KOPT-K1 (cell line): ENCODE measurements around the gene KLF4.
"Not testable (repeated sequence)": the region's sequence is repeated elsewhere in the genome, so short reads cannot be mapped to it uniquely, and the experiment has no call there.

Experiments
- H3K27ac ChIP-seq: fragments of 200-600 bp; sonication (generic); 2 replicates; pipeline ENCODE4 v1.5.1; 2016; ENCODE audit warnings: antibody characterized with exemption, mild to moderate bottlenecking, low read depth, low read length; ENCODE audit not compliant: poor library complexity, severe bottlenecking
- H3K36me3 ChIP-seq: fragments of 200-600 bp; sonication (generic); 2 replicates; pipeline ENCODE4 v1.5.1; 2017; ENCODE audit warnings: antibody characterized with exemption, mild to moderate bottlenecking, low read length, moderate library complexity; ENCODE audit not compliant: insufficient read depth
- H3K9me3 ChIP-seq: fragments of 200-600 bp; sonication (generic); 2 replicates; pipeline ENCODE4 v1.5.1; 2017; ENCODE audit warnings: antibody characterized with exemption, low read length, mild to moderate bottlenecking; ENCODE audit not compliant: insufficient read depth, poor library complexity, severe bottlenecking

The KLF4 gene

GRCh38 chr9:107489687-107490605 lies at the start of gene KLF4:
Gene KLF4, minus strand, starts transcription at chr9:107489769. Its CDS starts 597 bp downstream, at chr9:107489172.
- Histone ChIP-seq H3K36me3 (no peaks in the 10 kb centered on the region), H3K27ac (no peak within 1 kb of the TSS), H3K9me3 (peaks cover 19% of the 10 kb centered on the region)

GRCh38 chr9:107536462-107536861 lies 46.9 kb upstream of the KLF4 start:
- Histone ChIP-seq H3K27ac (no peak overlapping the region), H3K36me3 (no peaks in the 10 kb centered on the region), H3K9me3 (no peaks in the 10 kb centered on the region)

- Histone ChIP-seq H3K27ac (no peak overlapping the region), H3K9me3 (no peaks in the 10 kb centered on the region), H3K36me3 (no peaks in the 10 kb centered on the region)
Observed at GRCh38 chr9:107534510-107535078, 45.0 kb upstream of the KLF4 start.

DNA sequence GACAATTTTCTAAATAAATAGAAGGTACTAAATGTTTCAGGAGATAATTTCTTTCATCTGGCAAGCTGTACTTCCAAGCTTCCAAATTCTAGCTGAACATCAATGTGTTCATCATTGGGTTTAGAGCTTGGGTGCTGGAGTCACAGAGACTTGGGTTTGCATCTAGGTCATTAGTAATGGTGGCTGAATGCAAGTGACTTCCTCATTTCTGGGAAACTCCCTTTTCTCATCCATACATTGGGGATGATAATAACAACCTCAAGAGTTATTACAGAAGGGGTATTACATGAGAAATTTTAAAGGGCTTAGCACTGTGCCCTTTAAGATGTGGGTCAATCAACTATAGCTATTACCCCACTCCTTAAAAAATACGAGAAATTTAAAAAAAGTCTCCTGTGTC lies 41.1 kb upstream of the KLF4 start:
- H3K36me3 ChIP-seq = no peaks in the 10 kb centered on the region
- no peak overlapping the region for H3K27ac ChIP-seq
- H3K9me3 ChIP-seq = no peaks in the 10 kb centered on the region

- no peaks in the 10 kb centered on the region for H3K36me3 ChIP-seq
Observed at GRCh38 chr9:107528686-107529085, 39.1 kb upstream of the KLF4 start.

DNA sequence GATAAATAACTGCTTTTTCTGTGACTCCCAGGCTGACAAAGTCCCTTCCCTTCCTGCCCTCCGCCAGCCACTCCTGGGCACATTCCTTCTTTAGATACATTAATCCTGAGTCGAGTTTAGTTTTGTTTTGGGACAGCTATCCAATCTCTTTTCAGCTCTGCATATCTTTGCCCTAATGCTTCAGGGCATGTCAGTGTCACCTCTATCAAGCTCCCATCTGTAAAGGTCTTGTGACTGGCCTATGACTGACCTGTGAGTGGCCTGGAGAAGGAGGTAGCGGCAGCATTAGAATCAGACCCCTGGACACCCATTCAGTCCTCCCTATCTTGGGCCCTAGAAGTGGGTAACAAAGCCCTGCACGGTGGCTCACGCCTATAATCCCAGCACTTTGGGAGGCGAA lies 34.0 kb upstream of the KLF4 start:
- Histone ChIP-seq H3K27ac (no peak overlapping the region), H3K36me3 (no peaks in the 10 kb centered on the region), H3K9me3 (no peaks in the 10 kb centered on the region)

More at GRCh38 chr9:107528686-107529085, 39.1 kb upstream of the KLF4 start:
- no peak overlapping the region for H3K27ac ChIP-seq
- H3K9me3 ChIP-seq = no peaks in the 10 kb centered on the region

DNA sequence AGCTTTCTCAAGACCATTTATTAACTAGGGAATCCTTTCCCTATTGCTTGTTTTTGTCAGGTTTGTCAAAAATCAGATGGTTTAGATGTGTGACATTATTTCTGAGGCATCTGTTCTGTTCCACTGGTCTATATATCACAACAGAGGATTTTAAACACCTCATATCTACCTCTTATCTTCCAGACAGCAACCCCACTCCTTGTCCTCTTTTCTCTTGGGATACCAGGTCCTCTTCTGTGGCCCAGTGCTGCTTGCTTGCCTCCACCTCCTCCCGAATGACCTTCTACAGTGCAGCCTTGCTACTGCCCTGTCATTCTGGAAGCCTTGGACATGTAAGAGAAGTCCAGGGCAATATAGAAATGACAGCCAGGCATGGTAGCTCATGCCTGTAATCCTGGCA lies 30.6 kb upstream of the KLF4 start:
- Histone ChIP-seq H3K27ac (no peak overlapping the region), H3K36me3 (no peaks in the 10 kb centered on the region), H3K9me3 (no peaks in the 10 kb centered on the region)

GRCh38 chr9:107518037-107518807 lies 28.7 kb upstream of the KLF4 start:
- Histone ChIP-seq H3K27ac (no peak overlapping the region), H3K36me3 (no peaks in the 10 kb centered on the region), H3K9me3 (no peaks in the 10 kb centered on the region)

DNA sequence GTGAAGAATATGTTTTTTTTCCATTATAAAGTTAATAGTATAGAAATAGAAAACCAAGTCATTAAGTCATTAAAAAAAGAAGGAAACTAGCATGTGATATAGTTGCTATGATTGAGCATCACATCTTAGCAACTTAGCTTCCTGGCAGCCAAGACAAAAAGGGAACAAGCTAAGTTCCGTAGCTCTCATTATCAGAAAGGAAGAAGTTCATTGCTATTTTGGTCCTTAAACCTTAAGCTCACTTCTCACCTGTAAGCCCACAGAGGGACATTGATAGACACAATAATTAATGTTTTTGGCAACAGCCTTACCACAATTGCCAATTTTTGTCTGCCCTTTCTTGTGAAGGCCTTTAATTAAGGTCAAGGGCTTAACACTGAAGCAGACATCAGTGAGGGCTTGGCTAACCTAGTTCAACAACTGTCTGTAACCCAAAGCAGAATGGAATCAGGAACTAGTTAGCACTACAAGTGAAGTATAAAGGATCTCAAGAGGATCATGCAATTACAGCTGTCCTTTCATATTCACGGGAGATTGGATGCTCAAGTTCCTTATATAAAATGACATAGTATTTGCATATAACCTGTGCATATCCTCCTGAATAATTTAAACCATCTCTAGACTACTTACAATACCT lies 24.0 kb upstream of the KLF4 start:
- Histone ChIP-seq H3K27ac (no peak overlapping the region), H3K9me3 (no peaks in the 10 kb centered on the region), H3K36me3 (no peaks in the 10 kb centered on the region)

DNA sequence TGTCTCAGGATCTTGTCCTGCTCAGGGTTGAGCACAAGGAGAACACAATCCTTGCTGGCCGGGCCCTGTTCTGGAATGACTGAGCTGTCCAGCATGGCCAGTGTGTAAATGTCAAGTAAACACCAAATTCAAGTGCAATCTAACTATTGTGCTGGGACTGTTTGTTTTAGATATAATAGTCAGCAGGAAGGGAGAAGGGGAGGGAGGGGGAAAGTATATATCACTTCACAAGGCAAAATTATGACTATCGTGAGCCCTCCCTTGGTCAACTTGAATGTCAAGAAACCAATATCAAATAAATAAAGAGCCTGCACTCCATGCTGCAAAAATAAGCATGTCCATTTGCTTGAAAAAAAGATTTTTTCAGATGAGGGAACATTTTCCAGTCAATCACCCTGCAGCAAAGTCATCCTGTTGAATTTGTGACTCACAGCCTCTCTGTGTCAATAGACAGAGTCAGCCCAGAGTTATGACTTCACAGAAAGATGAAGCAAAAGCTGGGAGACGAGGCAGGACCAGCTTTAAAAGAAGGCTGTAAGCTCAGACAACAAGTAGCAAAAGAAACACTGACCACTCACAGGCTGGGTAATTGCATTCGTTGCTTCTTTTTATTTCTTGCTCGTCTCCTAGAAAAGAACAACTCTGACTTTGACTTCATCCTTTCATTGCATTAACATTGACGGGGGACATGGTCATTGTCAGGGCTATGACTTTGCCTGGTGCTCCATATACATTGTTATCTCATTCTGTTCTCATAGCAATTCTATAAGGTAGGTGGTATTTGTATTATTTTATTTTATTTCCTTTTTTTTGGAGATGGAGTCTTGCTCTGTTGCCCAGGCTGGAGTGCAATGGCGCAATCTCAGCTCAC lies 15.3 kb upstream of the KLF4 start:
- H3K27ac ChIP-seq = no peak overlapping the region
- no peaks in the 10 kb centered on the region for H3K36me3 ChIP-seq
- H3K9me3 ChIP-seq = no peaks in the 10 kb centered on the region

- H3K27ac ChIP-seq = no peak overlapping the region
- H3K36me3 ChIP-seq = no peaks in the 10 kb centered on the region
- no peaks in the 10 kb centered on the region for H3K9me3 ChIP-seq
Observed at GRCh38 chr9:107502464-107502863, 12.9 kb upstream of the KLF4 start.

DNA sequence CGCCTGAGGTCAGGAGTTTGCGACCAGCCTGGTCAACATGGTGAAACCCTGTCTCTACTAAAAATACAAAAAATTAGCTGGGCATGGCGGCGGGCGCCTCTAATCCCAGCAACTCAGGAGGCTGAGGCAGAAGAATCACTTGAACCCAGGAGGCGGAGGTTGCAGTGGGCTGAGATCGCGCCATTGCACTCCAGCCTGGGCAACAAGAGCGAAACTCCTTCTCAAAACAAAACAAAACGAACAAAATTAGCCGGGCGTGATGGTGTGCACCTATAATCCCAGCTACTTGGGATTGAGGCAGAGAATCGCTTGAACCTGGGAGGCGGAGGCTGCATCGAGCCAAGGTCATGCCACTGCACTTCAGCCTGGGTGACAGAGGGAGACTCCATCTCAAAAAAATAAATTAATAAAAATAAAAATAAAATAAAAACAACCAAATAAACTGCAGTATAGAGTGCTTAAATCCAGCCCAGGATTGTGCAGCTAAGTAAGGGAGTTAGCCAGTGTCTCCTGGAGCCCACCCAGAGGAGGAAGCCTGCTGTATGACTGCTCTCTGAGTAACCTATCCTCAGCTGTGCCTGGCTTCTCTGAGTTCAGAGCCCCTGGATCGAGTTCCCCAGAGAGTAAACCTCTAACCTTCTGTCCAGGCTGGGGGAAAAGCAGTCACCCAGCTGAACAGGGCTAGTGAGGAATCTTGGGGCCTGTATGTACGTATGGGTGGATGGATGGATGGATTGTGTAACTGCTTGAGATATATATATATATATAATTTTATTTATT lies 11.0 kb upstream of the KLF4 start:
- H3K27ac ChIP-seq, H3K9me3 ChIP-seq, H3K36me3 ChIP-seq: not testable (repeated sequence)

- Histone ChIP-seq H3K9me3 (no peaks in the 10 kb centered on the region), H3K36me3 (no peaks in the 10 kb centered on the region), H3K27ac (no peak overlapping the region)
Observed at GRCh38 chr9:107496976-107497375, 7.4 kb upstream of the KLF4 start.
